GM18502 (cell line): Measurements from ENCODE around the gene GALNT13.

Experiments used
- ATAC-seq: cut with Tn5 transposase; IDR thresholded peaks from one replicate; pipeline ENCODE4 v1.9.1; 2021; ENCODE audit warnings: mild to moderate bottlenecking; ENCODE audit not compliant: unreplicated experiment, poor library complexity

GALNT13 gene

DNA sequence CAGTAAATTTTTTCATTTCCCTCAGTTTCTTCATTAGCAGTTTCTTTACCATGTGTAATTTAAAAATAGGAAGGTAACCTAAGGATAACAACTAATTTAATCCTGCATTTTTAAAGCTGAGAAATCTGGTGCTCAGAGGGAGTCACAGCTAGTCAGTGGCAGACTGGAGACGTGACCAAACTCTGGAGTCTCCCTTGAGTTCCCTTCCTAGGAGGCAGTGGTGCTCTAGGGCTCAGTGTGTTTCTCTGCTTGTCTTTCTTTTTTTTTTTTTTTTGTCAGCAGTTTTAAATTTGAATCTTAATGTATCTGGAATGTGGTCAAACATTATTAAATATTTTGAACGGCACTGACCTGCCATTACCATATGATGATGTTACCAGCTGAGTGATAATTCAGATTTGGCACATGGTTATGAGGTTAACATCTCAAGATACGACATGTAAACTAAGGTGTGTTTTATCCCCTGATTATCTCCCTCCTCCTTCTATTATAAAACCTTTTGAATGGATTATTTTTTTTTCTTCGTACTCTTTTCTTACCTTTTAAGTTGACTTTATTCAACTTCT is 226.2 kb downstream of the GALNT13 start:
- ATAC-seq = no peak

DNA sequence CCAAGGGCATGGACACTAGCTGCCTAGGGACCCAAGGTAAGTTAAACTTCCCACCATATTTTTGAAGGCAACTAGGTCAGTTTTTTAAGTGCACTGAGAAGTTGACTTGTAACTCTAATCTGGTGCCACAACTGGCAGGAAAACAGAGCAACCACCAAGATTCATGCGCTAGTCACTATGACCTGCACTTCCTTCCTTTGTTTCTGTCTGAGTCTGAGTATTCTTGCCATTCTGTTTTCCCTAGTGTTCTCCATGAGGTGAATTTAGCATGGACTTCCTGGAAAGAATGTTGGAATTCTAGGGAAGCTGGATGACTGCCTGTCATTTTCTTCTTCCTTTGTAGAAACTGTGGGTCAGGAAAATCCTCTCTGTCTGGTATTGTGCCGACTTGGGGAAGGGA is 249.0 kb downstream of the GALNT13 start:
- ATAC-seq = no peak

DNA sequence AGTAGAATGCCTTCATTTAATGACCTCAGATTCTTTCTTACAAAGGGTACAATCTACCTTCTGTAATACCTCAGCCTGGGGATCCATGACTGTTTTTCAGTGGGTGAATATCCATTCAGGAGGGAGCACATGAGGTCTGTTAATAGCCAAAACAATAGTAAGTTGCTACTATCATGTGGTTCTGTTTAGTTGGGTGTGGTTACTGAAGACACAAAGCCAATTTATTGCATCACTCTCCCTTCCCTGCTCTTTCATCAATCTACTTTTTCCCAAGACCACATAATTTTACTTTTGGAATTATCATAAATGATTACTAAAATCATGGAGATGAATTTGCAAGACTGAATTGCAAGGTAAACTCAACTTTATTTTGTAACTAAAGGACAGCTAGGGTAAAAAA is 254.2 kb downstream of the GALNT13 start:
- ATAC-seq = no peak

DNA sequence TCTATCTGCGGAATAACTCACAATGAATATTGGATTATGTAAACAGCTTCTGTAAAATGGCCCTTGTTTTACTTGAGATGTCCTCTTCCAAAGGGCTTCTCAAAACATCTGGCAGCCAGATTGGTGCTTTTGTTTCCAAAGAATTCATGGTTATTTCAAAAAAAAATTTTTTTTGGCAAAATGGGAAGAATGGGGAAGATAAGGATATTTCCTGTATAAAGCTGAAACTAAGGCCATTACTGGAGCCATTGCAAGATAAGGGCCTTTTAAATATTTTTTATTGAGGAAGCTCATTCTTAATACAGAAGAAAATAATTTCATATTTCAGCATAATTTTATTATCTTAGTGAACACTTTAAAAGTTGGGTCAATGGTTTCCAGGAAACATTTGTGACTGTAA is 259.1 kb downstream of the GALNT13 start:
- no peak for ATAC-seq

DNA sequence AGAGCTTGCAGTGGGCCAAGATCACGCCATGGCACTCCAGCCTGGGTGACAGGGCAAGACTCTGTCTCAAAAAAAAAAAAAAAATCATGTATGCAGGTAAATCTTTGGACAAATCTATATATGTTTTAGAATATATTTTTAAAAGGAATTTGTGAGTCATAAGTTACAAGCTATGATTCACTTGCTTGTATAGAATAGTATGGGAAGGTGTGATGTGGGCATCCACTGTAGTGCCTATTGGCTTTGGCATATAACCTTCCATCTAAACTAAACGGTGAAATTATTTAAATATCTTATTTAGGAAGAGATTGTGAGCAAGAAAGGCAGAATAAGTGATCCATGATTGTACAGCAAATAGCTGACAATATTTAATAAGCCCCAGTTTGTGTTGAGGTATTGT is 261.1 kb downstream of the GALNT13 start:
- ATAC-seq = no peak

DNA sequence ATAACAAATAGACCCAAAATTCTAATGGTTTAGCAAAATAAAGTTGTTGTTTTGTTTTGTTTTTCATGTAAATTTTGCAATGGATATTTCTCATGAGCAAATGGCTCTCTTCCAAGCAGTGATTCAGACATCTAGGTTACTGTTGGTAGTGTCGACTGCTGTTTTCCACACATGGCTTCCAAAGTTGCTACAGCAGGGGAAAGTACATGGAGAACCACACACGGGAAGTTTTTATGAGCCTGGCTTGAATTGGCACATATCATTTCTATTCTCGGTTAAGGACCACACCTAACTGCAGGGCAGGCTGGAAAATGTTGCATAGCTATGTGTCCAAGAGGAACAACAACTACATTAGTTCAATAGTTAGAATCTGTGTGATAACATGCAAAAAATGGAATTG is 262.1 kb downstream of the GALNT13 start:
- ATAC-seq = no peak

DNA sequence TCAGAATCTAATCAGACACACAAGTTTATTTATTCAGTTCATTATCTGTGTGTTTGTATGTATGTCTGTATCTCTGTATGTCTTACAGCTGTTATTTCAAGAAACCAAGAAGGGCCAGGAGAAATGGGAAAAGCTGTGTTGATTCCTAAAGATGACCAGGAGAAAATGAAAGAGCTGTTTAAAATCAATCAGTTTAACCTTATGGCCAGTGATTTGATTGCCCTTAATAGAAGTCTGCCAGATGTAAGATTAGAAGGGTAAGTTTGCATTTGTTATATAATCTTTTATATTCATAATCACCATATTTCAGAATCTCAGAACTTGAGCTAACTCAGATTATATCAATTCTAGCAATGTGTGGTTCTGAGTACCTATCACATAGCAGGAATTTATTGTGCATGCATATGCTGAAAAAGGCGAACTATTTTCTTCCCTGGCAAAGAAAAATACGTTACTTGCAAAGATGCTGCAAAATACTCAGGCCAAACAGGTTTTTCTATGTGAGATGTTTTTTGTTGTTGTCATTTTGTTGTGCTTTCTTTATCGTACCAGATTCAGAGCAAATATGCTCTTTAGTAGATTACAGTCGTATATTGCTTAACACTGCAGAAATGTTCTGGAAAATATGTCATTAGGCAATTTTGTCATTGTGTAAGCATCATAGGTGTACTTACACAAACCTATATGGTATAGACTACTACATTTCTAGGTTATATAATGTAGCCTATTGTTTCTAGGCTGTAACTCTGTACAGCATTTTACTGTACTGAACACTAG is 268.7 kb downstream of the GALNT13 start:
- ATAC-seq = no peak

GRCh38 chr2:154142480-154142879 is 270.8 kb downstream of the GALNT13 start:
- ATAC-seq = no peak

- ATAC-seq = no peak
Measured at GRCh38 chr2:154143105-154143504, 271.4 kb downstream of the GALNT13 start.

DNA sequence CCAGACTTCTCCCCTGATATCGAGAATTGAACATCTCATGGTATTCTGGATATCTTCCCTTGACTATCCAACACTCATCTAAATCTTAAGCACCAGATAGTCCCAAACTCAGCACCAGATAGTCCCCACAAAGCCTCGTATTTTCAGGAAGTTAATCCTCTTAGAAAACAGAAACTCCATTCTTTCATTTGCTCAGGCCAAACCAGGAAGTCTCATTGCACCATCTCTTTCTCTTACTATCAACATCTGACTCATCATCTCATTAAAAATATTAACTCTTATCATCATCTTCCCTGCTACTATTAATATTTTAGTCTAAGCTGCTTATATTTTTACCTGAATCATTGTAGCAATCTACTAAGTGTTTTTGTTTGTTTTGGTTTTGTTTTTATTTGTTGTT is 286.4 kb downstream of the GALNT13 start:
- no peak for ATAC-seq

DNA sequence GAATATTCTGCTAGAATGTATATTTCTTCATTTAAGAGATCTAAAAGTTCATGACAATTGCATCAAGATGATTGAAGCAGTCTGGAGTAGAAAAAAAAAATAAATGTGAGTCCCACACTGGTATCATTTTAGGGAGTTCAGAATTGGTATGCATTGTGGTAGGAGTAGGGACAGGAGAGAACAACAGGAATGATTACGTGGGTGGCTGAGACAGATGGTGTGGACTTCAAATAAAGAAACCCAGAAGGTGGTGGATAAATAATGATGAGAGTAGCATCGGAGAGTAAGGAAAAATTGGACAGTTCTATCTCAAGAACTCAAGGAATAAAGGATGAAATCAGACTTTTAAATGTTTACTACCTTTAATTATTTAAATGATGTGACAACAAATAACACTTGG is 289.6 kb downstream of the GALNT13 start:
- no peak for ATAC-seq

GRCh38 chr2:154170400-154170799 is 298.7 kb downstream of the GALNT13 start:
- ATAC-seq = no peak

GRCh38 chr2:154173164-154173563 is 301.4 kb downstream of the GALNT13 start:
- ATAC-seq = no peak

- ATAC-seq = no peak
Measured at GRCh38 chr2:154173919-154174318, 302.2 kb downstream of the GALNT13 start.

GRCh38 chr2:154182008-154182407 is 310.3 kb downstream of the GALNT13 start:
- ATAC-seq = no peak

- no peak for ATAC-seq
Measured at GRCh38 chr2:154187948-154188347, 316.2 kb downstream of the GALNT13 start.

- ATAC-seq = no peak
Measured at GRCh38 chr2:154189953-154190352, 318.2 kb downstream of the GALNT13 start.

DNA sequence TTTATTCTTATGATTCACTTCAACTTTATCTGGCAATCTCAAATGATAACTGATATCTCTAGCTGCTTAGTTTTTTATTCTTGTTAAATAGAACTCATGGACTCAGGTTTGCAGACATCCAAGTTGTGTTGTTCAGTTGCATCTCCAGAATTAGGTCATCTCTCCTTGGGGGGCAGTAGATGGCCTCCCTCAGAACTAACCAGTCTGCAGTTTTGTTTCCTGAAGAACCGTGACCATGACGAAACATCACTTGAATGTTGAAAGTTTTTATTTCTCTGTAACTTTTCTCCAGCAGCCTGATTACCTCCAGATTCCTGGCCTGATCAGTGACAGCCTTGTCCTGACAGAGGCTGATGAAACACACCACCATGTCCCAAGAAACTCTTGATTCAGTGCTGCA is 321.5 kb downstream of the GALNT13 start:
- no peak for ATAC-seq

DNA sequence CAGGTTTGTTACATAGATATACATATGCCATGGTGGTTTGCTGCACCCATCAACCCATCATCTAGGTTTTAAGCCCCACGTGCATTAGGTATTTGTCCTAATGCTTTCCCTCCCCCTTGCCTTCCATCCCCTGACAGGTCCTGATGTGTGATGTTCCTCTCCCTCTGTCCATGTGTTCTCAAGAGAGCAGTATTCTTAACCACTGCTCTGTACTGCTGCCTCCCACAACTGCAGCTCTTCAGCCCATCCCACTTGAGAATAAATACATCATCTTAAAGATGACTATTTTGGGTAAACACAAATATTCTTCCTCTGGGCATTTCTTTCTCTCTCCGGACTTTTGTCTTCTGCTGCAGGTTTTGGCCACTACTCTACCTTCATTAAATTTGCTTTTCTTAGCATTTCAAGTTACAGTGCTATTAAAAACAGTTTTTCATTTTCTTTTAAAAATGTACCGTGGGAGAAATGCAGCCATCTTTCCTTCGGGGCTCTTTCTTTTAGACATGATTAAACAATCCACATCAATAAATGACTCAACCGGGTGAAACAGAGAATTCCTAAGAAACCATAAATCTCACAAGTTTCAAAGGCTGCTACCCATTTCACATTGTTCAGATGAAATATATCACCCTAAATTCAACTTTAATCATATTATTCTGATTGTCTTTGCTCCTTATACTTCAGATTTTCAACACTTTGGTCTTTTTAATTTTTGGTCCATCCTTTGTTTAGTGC is 323.4 kb downstream of the GALNT13 start:
- ATAC-seq = no peak

DNA sequence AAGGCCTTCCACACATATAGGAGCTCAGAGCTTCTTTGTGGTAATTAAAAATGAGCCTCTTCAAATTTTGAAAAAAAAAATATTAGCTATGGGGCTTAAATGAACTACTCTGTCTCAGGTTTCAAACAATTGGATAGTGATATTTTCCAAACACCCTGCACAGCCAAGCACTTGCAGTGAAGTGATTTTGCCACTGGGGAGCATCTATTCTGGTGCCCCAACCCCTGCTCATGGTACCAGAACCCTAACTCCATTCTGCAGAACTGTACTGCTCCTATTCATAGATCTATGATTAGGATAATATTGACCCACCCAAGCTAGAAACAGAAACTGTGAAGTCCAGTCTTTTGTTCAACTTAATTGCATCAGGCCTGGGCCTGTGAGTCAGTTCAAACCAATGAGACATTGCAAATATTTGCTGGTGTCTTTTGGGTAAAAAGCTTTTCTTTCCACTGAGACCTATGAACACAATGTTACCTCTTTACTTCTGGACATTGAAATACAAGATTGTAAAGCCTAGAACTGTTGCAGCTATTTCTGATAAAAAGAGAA is 324.0 kb downstream of the GALNT13 start:
- no peak for ATAC-seq

GRCh38 chr2:154198866-154199265 is 327.1 kb downstream of the GALNT13 start:
- ATAC-seq = no peak
